HL-60 (cell line): ENCODE data around the gene ZNF776.

Experiments used
- DNase-seq, 2 experiments: peaks; one replicate each; pipeline ENCODE4 v3.0.0-alpha.2; 2010 to 2020; ENCODE audit warnings: low read depth in 1 of 2, low spot score in 1 of 2
- H3K27ac ChIP-seq: fragments of 250-450 bp; sonication (Bioruptor Pico); replicated peaks from 2 replicates; pipeline ENCODE4 v1.5.1; 2020; ENCODE audit warnings: mild to moderate bottlenecking, moderate library complexity
- H3K27me3 ChIP-seq: fragments of 250-450 bp; sonication (Bioruptor Pico); 2 replicates; pipeline ENCODE4 v1.5.1; 2021; ENCODE audit warnings: mild to moderate bottlenecking, moderate library complexity; ENCODE audit not compliant: insufficient read depth, poor library complexity, severe bottlenecking
- H3K4me3 ChIP-seq: replicated peaks from 2 replicates; pipeline ENCODE4 v1.5.1; 2011; ENCODE audit warnings: mild to moderate bottlenecking, control low read depth, low read length; ENCODE audit not compliant: insufficient read depth
- GABPA ChIP-seq: IDR thresholded peaks from 2 replicates; pipeline ENCODE4 v1.6.1; 2012; ENCODE audit warnings: low read depth
- POLR2AphosphoS5 ChIP-seq: IDR thresholded peaks from 2 replicates; pipeline ENCODE4 v1.6.1; 2012; ENCODE audit warnings: low read depth
- SPI1 ChIP-seq: IDR thresholded peaks from 2 replicates; pipeline ENCODE4 v1.6.1; 2012; ENCODE audit warnings: low read depth, mild to moderate bottlenecking, borderline replicate concordance
- TF ChIP-seq, protein P1 (sequence below): IDR thresholded peaks from one replicate; pipeline ENCODE4 v1.5.1; 2011; ENCODE audit warnings: low read length, control low read depth, inconsistent platforms; ENCODE audit not compliant: insufficient read depth
- TF ChIP-seq, protein P2 (sequence below): IDR thresholded peaks from 2 replicates; pipeline ENCODE4 v1.6.1; 2012; ENCODE audit warnings: low read depth; ENCODE audit not compliant: insufficient replicate concordance

Gene ZNF776

DNA sequence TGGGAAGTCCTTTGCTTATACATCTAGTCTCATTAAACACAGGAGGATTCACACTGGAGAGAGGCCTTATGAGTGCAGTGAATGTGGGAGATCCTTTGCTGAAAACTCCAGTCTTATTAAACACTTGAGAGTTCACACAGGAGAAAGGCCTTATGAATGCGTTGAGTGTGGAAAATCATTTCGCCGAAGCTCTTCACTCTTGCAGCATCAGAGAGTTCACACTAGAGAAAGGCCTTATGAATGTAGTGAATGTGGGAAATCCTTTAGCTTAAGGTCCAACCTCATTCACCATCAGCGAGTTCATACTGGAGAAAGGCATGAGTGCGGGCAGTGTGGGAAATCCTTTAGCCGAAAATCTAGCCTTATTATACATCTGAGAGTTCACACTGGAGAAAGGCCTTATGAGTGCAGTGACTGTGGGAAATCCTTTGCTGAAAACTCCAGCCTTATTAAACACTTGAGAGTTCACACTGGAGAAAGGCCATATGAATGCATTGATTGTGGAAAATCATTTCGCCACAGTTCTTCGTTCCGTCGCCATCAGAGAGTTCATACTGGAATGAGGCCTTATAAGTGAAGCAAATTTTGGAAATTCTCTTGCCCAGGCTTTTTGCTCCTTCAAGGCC is 32.7 kb downstream of the ZNF776 start:
- H3K27me3 ChIP-seq: no peaks in the 10 kb centered on the region
- DNase-seq: no peak
- no peak for TF ChIP-seq GABPA
- TF ChIP-seq, protein P1, sequence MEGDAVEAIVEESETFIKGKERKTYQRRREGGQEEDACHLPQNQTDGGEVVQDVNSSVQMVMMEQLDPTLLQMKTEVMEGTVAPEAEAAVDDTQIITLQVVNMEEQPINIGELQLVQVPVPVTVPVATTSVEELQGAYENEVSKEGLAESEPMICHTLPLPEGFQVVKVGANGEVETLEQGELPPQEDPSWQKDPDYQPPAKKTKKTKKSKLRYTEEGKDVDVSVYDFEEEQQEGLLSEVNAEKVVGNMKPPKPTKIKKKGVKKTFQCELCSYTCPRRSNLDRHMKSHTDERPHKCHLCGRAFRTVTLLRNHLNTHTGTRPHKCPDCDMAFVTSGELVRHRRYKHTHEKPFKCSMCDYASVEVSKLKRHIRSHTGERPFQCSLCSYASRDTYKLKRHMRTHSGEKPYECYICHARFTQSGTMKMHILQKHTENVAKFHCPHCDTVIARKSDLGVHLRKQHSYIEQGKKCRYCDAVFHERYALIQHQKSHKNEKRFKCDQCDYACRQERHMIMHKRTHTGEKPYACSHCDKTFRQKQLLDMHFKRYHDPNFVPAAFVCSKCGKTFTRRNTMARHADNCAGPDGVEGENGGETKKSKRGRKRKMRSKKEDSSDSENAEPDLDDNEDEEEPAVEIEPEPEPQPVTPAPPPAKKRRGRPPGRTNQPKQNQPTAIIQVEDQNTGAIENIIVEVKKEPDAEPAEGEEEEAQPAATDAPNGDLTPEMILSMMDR: no peak
- TF ChIP-seq POLR2AphosphoS5: no peak
- no peak for TF ChIP-seq SPI1
- no peak overlapping the region for H3K27ac ChIP-seq
- no peak overlapping the region for H3K4me3 ChIP-seq

GRCh38 chr19:57786286-57786685 is 39.7 kb downstream of the ZNF776 start:
- TF ChIP-seq POLR2AphosphoS5 (no peak), SPI1 (no peak)
- TF ChIP-seq, protein P2, sequence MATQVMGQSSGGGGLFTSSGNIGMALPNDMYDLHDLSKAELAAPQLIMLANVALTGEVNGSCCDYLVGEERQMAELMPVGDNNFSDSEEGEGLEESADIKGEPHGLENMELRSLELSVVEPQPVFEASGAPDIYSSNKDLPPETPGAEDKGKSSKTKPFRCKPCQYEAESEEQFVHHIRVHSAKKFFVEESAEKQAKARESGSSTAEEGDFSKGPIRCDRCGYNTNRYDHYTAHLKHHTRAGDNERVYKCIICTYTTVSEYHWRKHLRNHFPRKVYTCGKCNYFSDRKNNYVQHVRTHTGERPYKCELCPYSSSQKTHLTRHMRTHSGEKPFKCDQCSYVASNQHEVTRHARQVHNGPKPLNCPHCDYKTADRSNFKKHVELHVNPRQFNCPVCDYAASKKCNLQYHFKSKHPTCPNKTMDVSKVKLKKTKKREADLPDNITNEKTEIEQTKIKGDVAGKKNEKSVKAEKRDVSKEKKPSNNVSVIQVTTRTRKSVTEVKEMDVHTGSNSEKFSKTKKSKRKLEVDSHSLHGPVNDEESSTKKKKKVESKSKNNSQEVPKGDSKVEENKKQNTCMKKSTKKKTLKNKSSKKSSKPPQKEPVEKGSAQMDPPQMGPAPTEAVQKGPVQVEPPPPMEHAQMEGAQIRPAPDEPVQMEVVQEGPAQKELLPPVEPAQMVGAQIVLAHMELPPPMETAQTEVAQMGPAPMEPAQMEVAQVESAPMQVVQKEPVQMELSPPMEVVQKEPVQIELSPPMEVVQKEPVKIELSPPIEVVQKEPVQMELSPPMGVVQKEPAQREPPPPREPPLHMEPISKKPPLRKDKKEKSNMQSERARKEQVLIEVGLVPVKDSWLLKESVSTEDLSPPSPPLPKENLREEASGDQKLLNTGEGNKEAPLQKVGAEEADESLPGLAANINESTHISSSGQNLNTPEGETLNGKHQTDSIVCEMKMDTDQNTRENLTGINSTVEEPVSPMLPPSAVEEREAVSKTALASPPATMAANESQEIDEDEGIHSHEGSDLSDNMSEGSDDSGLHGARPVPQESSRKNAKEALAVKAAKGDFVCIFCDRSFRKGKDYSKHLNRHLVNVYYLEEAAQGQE: no peak
- DNase-seq: no peak

GRCh38 chr19:57786906-57787305 is 40.3 kb downstream of the ZNF776 start:
- DNase-seq: no peak
- no peak overlapping the region for H3K27ac ChIP-seq
- TF ChIP-seq, protein P2: no peak
- TF ChIP-seq GABPA: no peak
- no peak for TF ChIP-seq POLR2AphosphoS5
- TF ChIP-seq, protein P1: no peak
- TF ChIP-seq SPI1: no peak

More at GRCh38 chr19:57786286-57786685, 39.7 kb downstream of the ZNF776 start:
- H3K27ac ChIP-seq: no peak overlapping the region
- H3K27me3 ChIP-seq: no peaks in the 10 kb centered on the region
- H3K4me3 ChIP-seq: no peak overlapping the region

GRCh38 chr19:57788114-57788692 is 41.6 kb downstream of the ZNF776 start:
- no peak overlapping the region for H3K4me3 ChIP-seq
- no peak overlapping the region for H3K27ac ChIP-seq
- DNase-seq: no peak
- TF ChIP-seq, protein P1: no peak
- no peak for TF ChIP-seq SPI1
- TF ChIP-seq, protein P2: no peak
- TF ChIP-seq GABPA: no peak
- no peak for TF ChIP-seq POLR2AphosphoS5
- no peaks in the 10 kb centered on the region for H3K27me3 ChIP-seq

More at GRCh38 chr19:57786906-57787305, 40.3 kb downstream of the ZNF776 start:
- no peak overlapping the region for H3K4me3 ChIP-seq
- no peaks in the 10 kb centered on the region for H3K27me3 ChIP-seq
